ENCODE measurements around the gene FGD2.

FGD2 gene

GRCh38 chr6:37005061-37005810 is at the start of gene FGD2:
FGD2 (plus strand) TSS chr6:37005655; CDS start chr6:37005818, 163 bp downstream.
- Histone ChIP-seq H3K9ac (ENCODE audit: low read depth, low read length, poor library complexity, severe bottlenecking) (no peak within 1 kb of the TSS), H3K9me3 (ENCODE audit: insufficient read depth, low read depth, low read length) (no peaks in the 10 kb centered on the region), H3K36me3 (ENCODE audit: insufficient read depth, low read length) (no peaks in the 10 kb centered on the region), H4K20me1 (ENCODE audit: insufficient read depth, low read length, poor library complexity, severe bottlenecking) (no peaks in the 10 kb centered on the region), H3K4me3 (ENCODE audit: low read length, poor library complexity, severe bottlenecking) (no peak within 1 kb of the TSS), H3K79me2 (ENCODE audit: insufficient read depth, low read length) (no peaks in the 10 kb centered on the region), H3K4me1 (ENCODE audit: insufficient read depth, low read length, poor library complexity, severe bottlenecking) (peaks cover 5% of the 10 kb centered on the region), H3K4me2 (ENCODE audit: low read depth, low read length, poor library complexity, severe bottlenecking) (peak within 1 kb of the TSS; percentile 25), H3K27me3 (ENCODE audit: insufficient read depth, low read length, poor library complexity, severe bottlenecking) (no peaks in the 10 kb centered on the region), H2AFZ (ENCODE audit: low read length) (no peak within 1 kb of the TSS), H3K9me2 (replicated peaks; ENCODE audit: low read depth, low read length) (no peaks in the 10 kb centered on the region), H3F3A (ENCODE audit: low read depth) (no peaks in the 10 kb centered on the region)
- TF ChIP-seq EZH2phosphoT487 (IDR thresholded peaks at IDR 0.05; ENCODE audit: borderline replicate concordance) = no peak
- TF ChIP-seq CTCF (conservative IDR thresholded peaks at IDR 0.05; ENCODE audit: low read length) = no peak

GRCh38 chr6:36955671-36956445 is 49.6 kb upstream of the FGD2 start:
- Histone ChIP-seq H4K20me1 (ENCODE audit: insufficient read depth, low read length, poor library complexity, severe bottlenecking) (peaks cover 5% of the 10 kb centered on the region), H3F3A (ENCODE audit: low read depth) (0 out of 2 replicates have a peak, but pooled peaks cover 3% of the 10 kb centered on the region), H3K9me3 (ENCODE audit: insufficient read depth, low read depth, low read length) (no peaks in the 10 kb centered on the region), H3K27me3 (ENCODE audit: insufficient read depth, low read length, poor library complexity, severe bottlenecking) (peaks cover 20% of the 10 kb centered on the region), H3K79me2 (ENCODE audit: insufficient read depth, low read length) (no peaks in the 10 kb centered on the region), H3K36me3 (ENCODE audit: insufficient read depth, low read length) (no peaks in the 10 kb centered on the region), H3K4me3 (ENCODE audit: low read length, poor library complexity, severe bottlenecking) (peak overlapping the region; percentile 30), H2AFZ (ENCODE audit: low read length) (no peak overlapping the region), H3K4me1 (ENCODE audit: insufficient read depth, low read length, poor library complexity, severe bottlenecking) (peaks cover 35% of the 10 kb centered on the region), H3K9ac (ENCODE audit: low read depth, low read length, poor library complexity, severe bottlenecking) (no peak overlapping the region), H3K9me2 (replicated peaks; ENCODE audit: low read depth, low read length) (no peaks in the 10 kb centered on the region), H3K4me2 (ENCODE audit: low read depth, low read length, poor library complexity, severe bottlenecking) (peak overlapping the region; percentile 65)
- TF ChIP-seq CTCF (conservative IDR thresholded peaks at IDR 0.05; ENCODE audit: low read length) (no peak), EZH2phosphoT487 (IDR thresholded peaks at IDR 0.05; ENCODE audit: borderline replicate concordance) (no peak)

- Histone ChIP-seq H4K20me1 (ENCODE audit: insufficient read depth, low read length, poor library complexity, severe bottlenecking) (peaks cover 5% of the 10 kb centered on the region), H3K4me2 (ENCODE audit: low read depth, low read length, poor library complexity, severe bottlenecking) (peak overlapping the region; percentile 65), H3K4me3 (ENCODE audit: low read length, poor library complexity, severe bottlenecking) (no peak overlapping the region), H3K27me3 (ENCODE audit: insufficient read depth, low read length, poor library complexity, severe bottlenecking) (peaks cover 20% of the 10 kb centered on the region), H2AFZ (ENCODE audit: low read length) (no peak overlapping the region), H3K36me3 (ENCODE audit: insufficient read depth, low read length) (no peaks in the 10 kb centered on the region), H3F3A (ENCODE audit: low read depth) (0 out of 2 replicates have a peak, but pooled peaks cover 3% of the 10 kb centered on the region), H3K79me2 (ENCODE audit: insufficient read depth, low read length) (no peaks in the 10 kb centered on the region), H3K9me3 (ENCODE audit: insufficient read depth, low read depth, low read length) (no peaks in the 10 kb centered on the region), H3K9ac (ENCODE audit: low read depth, low read length, poor library complexity, severe bottlenecking) (no peak overlapping the region), H3K9me2 (replicated peaks; ENCODE audit: low read depth, low read length) (no peaks in the 10 kb centered on the region), H3K4me1 (ENCODE audit: insufficient read depth, low read length, poor library complexity, severe bottlenecking) (peaks cover 39% of the 10 kb centered on the region)
- TF ChIP-seq CTCF (conservative IDR thresholded peaks at IDR 0.05; ENCODE audit: low read length) (no peak), EZH2phosphoT487 (IDR thresholded peaks at IDR 0.05; ENCODE audit: borderline replicate concordance) (no peak)
Observed at GRCh38 chr6:36956446-36956820, 49.0 kb upstream of the FGD2 start.

Data from Loucy (cell line).